Measurements from ENCODE around the gene ADAM19. TPM values are rescaled to one million over a fixed set of nuclear protein-coding genes. Genes with fewer than 3 reads are reported as not detected.

The ADAM19 gene
- total RNA-seq, 1 donor from 2014 or later, result 14.1 TPM

DNA sequence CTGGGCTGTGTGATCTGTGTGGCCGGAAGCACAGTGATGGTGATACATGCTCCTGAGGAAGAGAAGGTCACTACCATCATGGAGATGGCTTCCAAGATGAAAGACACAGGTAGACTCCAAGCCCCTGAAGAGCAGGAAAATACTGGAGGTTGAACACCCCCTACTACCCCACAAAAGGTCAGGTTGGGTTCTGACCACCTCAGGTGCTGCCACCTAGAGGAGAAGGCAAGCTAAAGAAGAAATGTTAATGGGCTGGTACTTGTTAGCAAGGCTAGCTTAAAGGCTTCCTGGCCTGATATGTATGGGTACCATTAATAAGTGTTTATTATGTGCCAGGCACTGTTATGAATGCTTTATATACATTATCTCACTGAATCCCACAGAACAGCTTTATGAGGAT, 103.9 kb downstream of the ADAM19 start:
- Histone ChIP-seq H3K27me3 (ENCODE audit: control insufficient read depth in 3 of 3, insufficient read depth in 3 of 3, low read length in 3 of 3) (no peaks in the 10 kb centered on the region), H3K9ac (ENCODE audit: low read depth in 1 of 3, low read length in 3 of 3) (no peak overlapping the region), H3K4me3 (ENCODE audit: low read length in 3 of 3) (no peak overlapping the region), H3K4me1 (ENCODE audit: control insufficient read depth in 3 of 3, insufficient read depth in 3 of 3, low read length in 3 of 3) (peaks cover 4 to 14% (median 7%) of the 10 kb centered on the region in 3 donors), H3K27ac (ENCODE audit: low read depth, low read length) (no peak overlapping the region), H3K36me3 (ENCODE audit: control insufficient read depth in 3 of 3, insufficient read depth in 3 of 3, low read length in 3 of 3) (peaks cover 0 to 3% (median 0%) of the 10 kb centered on the region in 3 donors), H3K9me3 (ENCODE audit: control insufficient read depth in 3 of 3, low read length in 3 of 3) (no peaks in the 10 kb centered on the region)

DNA sequence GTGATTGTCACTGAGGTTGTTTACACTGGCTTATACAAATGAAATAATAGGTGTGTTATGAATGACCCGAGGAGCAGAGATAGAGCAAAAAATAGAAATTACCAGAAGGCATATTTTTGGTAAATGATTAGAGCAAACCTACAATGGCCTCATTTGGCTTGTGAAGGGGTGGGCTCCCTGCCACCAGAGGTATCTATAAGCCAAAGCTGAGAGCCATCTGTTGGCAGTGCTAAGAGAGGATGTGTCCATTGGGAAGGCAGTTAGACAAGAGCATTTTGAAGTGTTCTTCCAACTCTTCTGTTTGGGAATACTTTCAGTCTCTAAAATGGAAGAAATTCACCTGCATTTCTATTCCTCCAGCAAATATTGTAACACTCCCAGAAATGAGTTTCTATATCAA, 104.9 kb downstream of the ADAM19 start:
- Histone ChIP-seq H3K36me3 (ENCODE audit: control insufficient read depth in 3 of 3, insufficient read depth in 3 of 3, low read length in 3 of 3) (peaks cover 0 to 2% (median 0%) of the 10 kb centered on the region in 3 donors), H3K4me1 (ENCODE audit: control insufficient read depth in 3 of 3, insufficient read depth in 3 of 3, low read length in 3 of 3) (peaks cover 4 to 14% (median 7%) of the 10 kb centered on the region in 3 donors), H3K27me3 (ENCODE audit: control insufficient read depth in 3 of 3, insufficient read depth in 3 of 3, low read length in 3 of 3) (no peaks in the 10 kb centered on the region), H3K9ac (ENCODE audit: low read depth in 1 of 3, low read length in 3 of 3) (no peak overlapping the region), H3K9me3 (ENCODE audit: control insufficient read depth in 3 of 3, low read length in 3 of 3) (no peaks in the 10 kb centered on the region), H3K27ac (ENCODE audit: low read depth, low read length) (no peak overlapping the region), H3K4me3 (ENCODE audit: low read length in 3 of 3) (no peak overlapping the region)

DNA sequence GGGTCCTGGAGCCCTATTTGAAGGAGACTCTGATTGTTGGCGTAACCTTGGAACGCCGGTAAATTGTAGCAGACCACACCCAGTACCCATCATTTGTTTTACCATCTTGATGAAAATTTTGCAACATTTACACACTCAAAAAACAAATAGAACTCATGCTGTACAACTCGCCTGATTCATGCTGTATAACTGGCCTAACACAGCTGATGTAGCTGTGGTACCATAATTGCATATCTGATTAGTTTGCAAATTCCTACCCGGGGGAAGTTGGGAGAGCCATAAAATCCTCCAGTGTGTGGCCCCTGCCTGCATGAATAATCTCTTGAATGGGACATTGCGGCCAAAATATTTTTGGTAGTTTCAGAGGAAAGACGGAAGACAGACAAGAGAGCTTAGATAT, 105.9 kb downstream of the ADAM19 start:
- no peaks in the 10 kb centered on the region for H3K36me3 ChIP-seq (ENCODE audit: control insufficient read depth in 3 of 3, insufficient read depth in 3 of 3, low read length in 3 of 3)
- H3K9ac ChIP-seq (ENCODE audit: low read depth in 1 of 3, low read length in 3 of 3), result no peak overlapping the region
- H3K27me3 ChIP-seq (ENCODE audit: control insufficient read depth in 3 of 3, insufficient read depth in 3 of 3, low read length in 3 of 3), result no peaks in the 10 kb centered on the region
- H3K9me3 ChIP-seq (ENCODE audit: control insufficient read depth in 3 of 3, low read length in 3 of 3), result no peaks in the 10 kb centered on the region
- H3K4me1 ChIP-seq (ENCODE audit: control insufficient read depth in 3 of 3, insufficient read depth in 3 of 3, low read length in 3 of 3), result peaks cover 7 to 15% (median 7%) of the 10 kb centered on the region in 3 donors
- no peak overlapping the region for H3K27ac ChIP-seq (ENCODE audit: low read depth, low read length)
- H3K4me3 ChIP-seq (ENCODE audit: low read length in 3 of 3), result no peak overlapping the region

DNA sequence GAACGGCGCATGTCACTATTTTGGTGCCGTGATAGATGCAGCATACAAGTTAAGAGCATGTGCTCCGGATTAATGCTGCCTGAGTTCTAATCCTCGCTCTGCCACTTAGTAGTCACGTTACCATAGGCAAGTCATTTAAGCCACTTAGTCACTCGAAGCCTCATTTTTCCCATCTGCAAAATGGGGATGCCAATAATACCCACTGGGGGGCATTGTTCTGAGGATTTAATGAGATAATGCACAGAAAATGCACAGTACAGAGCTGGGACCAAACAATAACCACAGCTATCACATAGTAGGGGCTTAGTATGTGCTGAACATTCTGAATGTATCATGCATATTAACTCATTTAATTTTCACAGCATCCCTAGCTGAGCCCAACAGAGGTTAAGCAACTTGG, 106.5 kb downstream of the ADAM19 start:
- Histone ChIP-seq H3K27ac (ENCODE audit: low read depth, low read length) (no peak overlapping the region), H3K4me1 (ENCODE audit: control insufficient read depth in 3 of 3, insufficient read depth in 3 of 3, low read length in 3 of 3) (peaks cover 7 to 17% (median 13%) of the 10 kb centered on the region in 3 donors), H3K9ac (ENCODE audit: low read depth in 1 of 3, low read length in 3 of 3) (no peak overlapping the region), H3K27me3 (ENCODE audit: control insufficient read depth in 3 of 3, insufficient read depth in 3 of 3, low read length in 3 of 3) (no peaks in the 10 kb centered on the region), H3K36me3 (ENCODE audit: control insufficient read depth in 3 of 3, insufficient read depth in 3 of 3, low read length in 3 of 3) (no peaks in the 10 kb centered on the region), H3K9me3 (ENCODE audit: control insufficient read depth in 3 of 3, low read length in 3 of 3) (no peaks in the 10 kb centered on the region), H3K4me3 (ENCODE audit: low read length in 3 of 3) (no peak overlapping the region)

GRCh38 chr5:157468293-157468965, 107.1 kb downstream of the ADAM19 start:
- Histone ChIP-seq H3K27me3 (ENCODE audit: control insufficient read depth in 3 of 3, insufficient read depth in 3 of 3, low read length in 3 of 3) (peaks cover 0 to 1% (median 0%) of the 10 kb centered on the region in 3 donors), H3K9me3 (ENCODE audit: control insufficient read depth in 3 of 3, low read length in 3 of 3) (no peaks in the 10 kb centered on the region), H3K4me1 (ENCODE audit: control insufficient read depth in 3 of 3, insufficient read depth in 3 of 3, low read length in 3 of 3) (peaks cover 3 to 12% (median 11%) of the 10 kb centered on the region in 3 donors), H3K36me3 (ENCODE audit: control insufficient read depth in 3 of 3, insufficient read depth in 3 of 3, low read length in 3 of 3) (no peaks in the 10 kb centered on the region), H3K27ac (ENCODE audit: low read depth, low read length) (no peak overlapping the region), H3K4me3 (ENCODE audit: low read length in 3 of 3) (no peak overlapping the region), H3K9ac (ENCODE audit: low read depth in 1 of 3, low read length in 3 of 3) (no peak overlapping the region)

GRCh38 chr5:157464519-157465171, 110.9 kb downstream of the ADAM19 start:
- Histone ChIP-seq H3K4me1 (ENCODE audit: control insufficient read depth in 3 of 3, insufficient read depth in 3 of 3, low read length in 3 of 3) (peaks cover 8 to 18% (median 10%) of the 10 kb centered on the region in 3 donors), H3K27ac (ENCODE audit: low read depth, low read length) (peak overlapping the region; percentile 41), H3K9ac (ENCODE audit: low read depth in 1 of 3, low read length in 3 of 3) (no peak overlapping the region), H3K36me3 (ENCODE audit: control insufficient read depth in 3 of 3, insufficient read depth in 3 of 3, low read length in 3 of 3) (no peaks in the 10 kb centered on the region), H3K9me3 (ENCODE audit: control insufficient read depth in 3 of 3, low read length in 3 of 3) (no peaks in the 10 kb centered on the region), H3K27me3 (ENCODE audit: control insufficient read depth in 3 of 3, insufficient read depth in 3 of 3, low read length in 3 of 3) (peaks cover 7 to 29% (median 17%) of the 10 kb centered on the region in 3 donors), H3K4me3 (ENCODE audit: low read length in 3 of 3) (no peak overlapping the region)

GRCh38 chr5:157463621-157464518, 111.7 kb downstream of the ADAM19 start:
- Histone ChIP-seq H3K4me3 (ENCODE audit: low read length in 3 of 3) (no peak overlapping the region), H3K9ac (ENCODE audit: low read depth in 1 of 3, low read length in 3 of 3) (no peak overlapping the region), H3K27ac (ENCODE audit: low read depth, low read length) (peak overlapping the region; percentile 41), H3K4me1 (ENCODE audit: control insufficient read depth in 3 of 3, insufficient read depth in 3 of 3, low read length in 3 of 3) (peaks cover 8 to 18% (median 10%) of the 10 kb centered on the region in 3 donors), H3K27me3 (ENCODE audit: control insufficient read depth in 3 of 3, insufficient read depth in 3 of 3, low read length in 3 of 3) (peaks cover 7 to 31% (median 17%) of the 10 kb centered on the region in 3 donors), H3K36me3 (ENCODE audit: control insufficient read depth in 3 of 3, insufficient read depth in 3 of 3, low read length in 3 of 3) (no peaks in the 10 kb centered on the region), H3K9me3 (ENCODE audit: control insufficient read depth in 3 of 3, low read length in 3 of 3) (no peaks in the 10 kb centered on the region)

DNA sequence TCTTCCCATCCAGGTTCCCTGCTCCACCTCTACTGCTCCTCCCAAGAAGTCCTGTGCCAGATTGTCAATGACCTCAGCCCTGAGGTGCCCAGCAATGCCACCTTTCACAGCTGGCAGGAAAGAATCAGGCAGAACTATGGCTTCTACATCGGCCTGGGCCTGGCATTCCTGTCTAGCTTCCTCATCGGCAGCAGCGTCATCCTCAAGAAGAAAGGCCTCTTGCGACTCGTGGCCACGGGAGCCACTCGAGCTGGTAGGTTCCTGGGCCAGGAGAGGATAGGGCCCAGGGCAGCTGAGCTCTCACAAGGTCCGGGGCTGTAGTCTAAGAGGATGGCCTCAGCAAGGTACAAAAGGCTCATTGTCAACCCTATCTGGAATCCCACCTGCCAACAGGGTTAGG, 112.5 kb downstream of the ADAM19 start:
- Histone ChIP-seq H3K27me3 (ENCODE audit: control insufficient read depth in 3 of 3, insufficient read depth in 3 of 3, low read length in 3 of 3) (peaks cover 7 to 31% (median 17%) of the 10 kb centered on the region in 3 donors), H3K4me1 (ENCODE audit: control insufficient read depth in 3 of 3, insufficient read depth in 3 of 3, low read length in 3 of 3) (peaks cover 8 to 18% (median 10%) of the 10 kb centered on the region in 3 donors), H3K9me3 (ENCODE audit: control insufficient read depth in 3 of 3, low read length in 3 of 3) (no peaks in the 10 kb centered on the region), H3K36me3 (ENCODE audit: control insufficient read depth in 3 of 3, insufficient read depth in 3 of 3, low read length in 3 of 3) (no peaks in the 10 kb centered on the region), H3K27ac (ENCODE audit: low read depth, low read length) (no peak overlapping the region), H3K4me3 (ENCODE audit: low read length in 3 of 3) (no peak overlapping the region), H3K9ac (ENCODE audit: low read depth in 1 of 3, low read length in 3 of 3) (no peak overlapping the region)

DNA sequence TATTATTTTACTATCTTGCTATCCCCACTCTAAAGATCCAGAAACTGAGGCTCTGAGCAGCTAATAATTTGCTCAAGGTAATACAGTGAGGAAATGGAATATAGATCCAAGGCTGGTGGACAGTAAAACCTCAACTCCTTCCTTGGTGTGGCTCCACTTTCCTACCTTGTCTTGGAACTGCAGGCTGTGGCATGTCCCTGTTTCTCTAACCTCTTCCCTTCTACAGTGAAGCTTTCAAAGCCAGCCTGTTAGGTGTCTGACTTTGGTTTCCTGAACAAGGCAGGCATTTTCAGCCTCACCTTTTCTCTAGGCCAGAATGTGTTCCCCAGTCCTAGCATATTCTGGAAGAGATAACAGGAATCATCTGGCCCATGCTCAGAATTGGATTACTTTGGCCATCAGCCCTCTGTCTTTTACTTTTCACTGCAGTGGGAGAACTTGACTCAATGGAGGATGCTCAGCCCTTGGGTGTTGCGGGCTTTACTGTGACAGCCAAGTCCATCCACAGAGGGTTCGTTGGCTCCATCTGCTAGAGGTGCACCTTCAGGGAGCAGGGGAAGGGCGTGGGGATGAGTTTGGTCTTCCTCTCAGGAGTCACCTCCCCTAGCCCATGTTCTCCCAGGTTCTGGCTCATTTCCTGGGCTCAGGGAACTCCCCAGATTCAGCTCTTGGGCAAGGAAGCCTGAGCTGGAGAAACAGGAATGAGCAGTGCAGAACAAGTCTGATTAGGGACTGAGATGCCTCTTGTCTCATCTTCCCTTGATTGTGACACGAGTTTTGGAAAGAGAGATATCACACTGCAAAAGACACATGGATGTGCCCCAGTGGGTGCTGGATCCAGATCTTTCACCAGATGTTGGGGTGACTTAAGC, 114.4 kb downstream of the ADAM19 start:
- no peak overlapping the region for H3K27ac ChIP-seq (ENCODE audit: low read depth, low read length)
- peaks cover 8 to 18% (median 10%) of the 10 kb centered on the region in 3 donors for H3K4me1 ChIP-seq (ENCODE audit: control insufficient read depth in 3 of 3, insufficient read depth in 3 of 3, low read length in 3 of 3)
- H3K9ac ChIP-seq (ENCODE audit: low read depth in 1 of 3, low read length in 3 of 3), result no peak overlapping the region
- no peak overlapping the region for H3K4me3 ChIP-seq (ENCODE audit: low read length in 3 of 3)
- H3K27me3 ChIP-seq (ENCODE audit: control insufficient read depth in 3 of 3, insufficient read depth in 3 of 3, low read length in 3 of 3), result peaks cover 7 to 36% (median 17%) of the 10 kb centered on the region in 3 donors
- H3K36me3 ChIP-seq (ENCODE audit: control insufficient read depth in 3 of 3, insufficient read depth in 3 of 3, low read length in 3 of 3), result no peaks in the 10 kb centered on the region
- H3K9me3 ChIP-seq (ENCODE audit: control insufficient read depth in 3 of 3, low read length in 3 of 3), result no peaks in the 10 kb centered on the region
